SU-DHL-6 (cell line): ENCODE data around the gene TTC39C.

Experiments
- H2AFZ ChIP-seq: fragments of 200-600 bp; sonication (generic); 2 replicates; pipeline ENCODE4 v1.6.1; 2014; ENCODE audit warnings: low read depth, mild to moderate bottlenecking, moderate library complexity, mixed read lengths, antibody characterized with exemption, low read length; ENCODE audit not compliant: severe bottlenecking
- H3F3A ChIP-seq: fragments of 200-600 bp; shearing (Covaris generic); 2 replicates; pipeline ENCODE4 v1.6.0; 2016; ENCODE audit warnings: antibody characterized with exemption, mild to moderate bottlenecking; ENCODE audit not compliant: insufficient read depth
- H3K27ac ChIP-seq: fragments of 200-600 bp; sonication (generic); 2 replicates; pipeline ENCODE4 v1.5.1; 2016; ENCODE audit warnings: low read depth, mild to moderate bottlenecking, low read length, moderate library complexity, mixed read lengths
- H3K27me3 ChIP-seq: fragments of 200-600 bp; sonication (generic), shearing (Covaris generic); 2 replicates; pipeline ENCODE4 v1.6.0; 2014; ENCODE audit warnings: mild to moderate bottlenecking, low read length
- H3K36me3 ChIP-seq: fragments of 200-600 bp; sonication (generic); 2 replicates; pipeline ENCODE4 v1.6.1; 2014; ENCODE audit warnings: mild to moderate bottlenecking, low read length, mixed read lengths
- H3K4me2 ChIP-seq: fragments of 300-600, 200-600 bp; shearing (Covaris generic), sonication (generic); 2 replicates; pipeline ENCODE4 v1.6.0; 2014; ENCODE audit warnings: low read length, low read depth, mild to moderate bottlenecking; ENCODE audit not compliant: poor library complexity, severe bottlenecking
- H3K4me3 ChIP-seq: fragments of 200-600 bp; sonication (generic); 2 replicates; pipeline ENCODE4 v1.5.1; 2014; ENCODE audit warnings: antibody characterized with exemption, low read length, mild to moderate bottlenecking, mixed read lengths; ENCODE audit not compliant: insufficient read depth, poor library complexity, severe bottlenecking
- H3K79me2 ChIP-seq: fragments of 200-600 bp; sonication (generic); 2 replicates; pipeline ENCODE4 v1.6.1; 2014; ENCODE audit warnings: mild to moderate bottlenecking, low read length, moderate library complexity; ENCODE audit not compliant: insufficient read depth
- H3K9ac ChIP-seq: fragments of 200-600 bp; sonication (generic); 2 replicates; pipeline ENCODE4 v1.7.0; 2014; ENCODE audit warnings: mild to moderate bottlenecking, low read length
- H3K9me2 ChIP-seq: fragments of 200-600 bp; sonication (generic); replicated peaks from 2 replicates; pipeline ENCODE4 v1.6.1; 2014; ENCODE audit warnings: low read length; ENCODE audit not compliant: insufficient read depth
- H3K9me3 ChIP-seq: fragments of 200-600 bp; sonication (generic); 2 replicates; pipeline ENCODE4 v1.6.1; 2014; ENCODE audit warnings: low read length, mixed read lengths; ENCODE audit not compliant: insufficient read depth
- H4K20me1 ChIP-seq: fragments of 200-600 bp; sonication (generic); 2 replicates; pipeline ENCODE4 v1.6.1; 2014; ENCODE audit warnings: low read depth, mild to moderate bottlenecking, antibody characterized with exemption, low read length, moderate library complexity, mixed read lengths
- CTCF ChIP-seq: fragments of 200-600 bp; sonication (generic); IDR thresholded peaks from one replicate; pipeline ENCODE4 v1.5.1; 2017; ENCODE audit warnings: antibody characterized with exemption, mild to moderate bottlenecking, low read length, moderate library complexity; ENCODE audit not compliant: insufficient read depth, poor library complexity, severe bottlenecking
- EZH2phosphoT487 ChIP-seq: fragments of 200-600 bp; sonication (generic), shearing (Covaris generic); conservative IDR thresholded peaks from 2 replicates; pipeline ENCODE4 v1.6.1; 2018; ENCODE audit warnings: mild to moderate bottlenecking, antibody characterized with exemption, low read length, moderate library complexity, mixed read lengths

Gene TTC39C

GRCh38 chr18:24049142-24049541 is 34.6 kb downstream of the TTC39C start:
- H3F3A ChIP-seq, result no peaks in the 10 kb centered on the region
- peaks cover 7% of the 10 kb centered on the region; the same call in 1 of the 2 replicates for H4K20me1 ChIP-seq
- H3K27me3 ChIP-seq, result no peaks in the 10 kb centered on the region
- no peak overlapping the region for H3K4me2 ChIP-seq
- H3K27ac ChIP-seq, result no peak overlapping the region
- no peak overlapping the region for H3K4me3 ChIP-seq
- no peaks in the 10 kb centered on the region for H3K36me3 ChIP-seq
- H2AFZ ChIP-seq, result no peak overlapping the region
- no peak overlapping the region for H3K9ac ChIP-seq
- H3K9me2 ChIP-seq, result no peaks in the 10 kb centered on the region
- no peaks in the 10 kb centered on the region for H3K79me2 ChIP-seq
- H3K9me3 ChIP-seq, result no peaks in the 10 kb centered on the region
- no peak for TF ChIP-seq CTCF
- no peak for TF ChIP-seq EZH2phosphoT487

DNA sequence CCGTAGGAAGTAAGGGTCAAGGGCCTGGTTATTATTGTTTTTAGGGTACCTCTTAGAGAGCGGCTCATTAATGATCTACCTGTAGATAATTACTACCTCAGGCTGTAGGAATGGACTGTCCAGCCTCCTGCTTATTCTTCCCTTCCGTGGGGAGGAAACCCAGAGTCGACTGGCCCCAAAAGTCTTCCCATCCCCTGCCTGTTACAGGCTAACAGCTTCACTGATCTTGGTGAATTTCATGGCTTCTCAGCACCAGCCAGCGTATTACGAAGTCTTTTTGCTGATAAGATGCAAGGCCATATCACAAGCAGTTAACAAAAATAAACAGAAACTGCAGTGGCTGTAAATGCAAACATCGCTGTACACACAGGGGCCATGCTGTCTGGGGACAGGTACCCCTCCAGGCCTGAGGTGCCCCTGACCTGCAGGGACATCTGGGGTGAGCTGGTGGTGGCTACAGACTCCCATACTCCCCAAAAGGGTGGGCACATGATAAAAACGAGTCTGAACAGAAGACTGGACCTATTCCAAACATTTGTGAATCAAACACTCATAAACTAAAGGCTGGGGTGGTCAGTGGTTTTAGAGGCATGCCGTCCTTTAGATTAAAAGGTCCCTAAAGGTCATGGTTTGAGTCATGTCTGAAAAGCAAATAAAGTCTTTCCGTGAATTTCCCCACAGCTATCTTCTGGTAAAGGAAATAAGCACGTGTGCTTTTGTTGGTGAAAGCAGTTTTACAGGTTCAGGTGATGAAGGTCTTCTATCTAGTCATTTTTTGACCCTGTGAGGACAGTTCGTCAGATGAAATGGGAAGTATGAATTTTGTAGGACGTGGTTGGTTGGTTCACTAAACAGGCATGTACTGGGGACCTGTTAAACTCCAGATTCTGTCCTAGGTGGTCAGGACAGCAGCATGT is 36.7 kb downstream of the TTC39C start:
- H3K27ac ChIP-seq, result no peak overlapping the region
- no peak for TF ChIP-seq CTCF
- no peak for TF ChIP-seq EZH2phosphoT487
- no peaks in the 10 kb centered on the region for H3K9me3 ChIP-seq
- no peak overlapping the region for H3K4me3 ChIP-seq
- peaks cover 11% of the 10 kb centered on the region; the same call in 1 of the 2 replicates for H4K20me1 ChIP-seq
- no peaks in the 10 kb centered on the region for H3F3A ChIP-seq
- no peaks in the 10 kb centered on the region for H3K36me3 ChIP-seq
- H3K9me2 ChIP-seq, result no peaks in the 10 kb centered on the region
- no peak overlapping the region for H3K4me2 ChIP-seq
- H2AFZ ChIP-seq, result no peak overlapping the region
- no peaks in the 10 kb centered on the region for H3K27me3 ChIP-seq
- H3K9ac ChIP-seq, result no peak overlapping the region
- H3K79me2 ChIP-seq, result no peaks in the 10 kb centered on the region

DNA sequence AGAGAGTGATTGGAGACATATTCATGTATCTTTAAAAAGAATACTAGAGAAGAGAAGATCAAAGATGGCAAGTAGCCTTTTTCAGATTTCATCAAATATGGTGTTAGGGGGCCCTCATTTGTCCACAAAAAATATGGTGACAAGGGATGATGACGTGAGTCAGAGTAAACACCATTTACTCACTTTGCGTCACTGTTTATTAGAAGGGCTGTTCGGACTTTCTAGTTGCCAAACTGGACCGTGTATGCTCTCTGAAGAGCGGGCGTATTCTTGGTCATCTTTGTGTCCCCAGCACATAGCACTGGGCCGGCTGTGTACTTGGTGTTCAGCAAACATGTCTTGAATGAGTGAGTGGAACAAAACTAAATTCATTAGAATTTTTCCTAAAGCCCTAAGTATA is 37.5 kb downstream of the TTC39C start:
- Histone ChIP-seq H3K9ac (no peak overlapping the region), H3K27me3 (no peaks in the 10 kb centered on the region), H3K9me3 (no peaks in the 10 kb centered on the region), H2AFZ (no peak overlapping the region), H3K27ac (no peak overlapping the region), H3K79me2 (no peaks in the 10 kb centered on the region), H3K4me3 (no peak overlapping the region), H3K36me3 (no peaks in the 10 kb centered on the region), H3F3A (no peaks in the 10 kb centered on the region), H3K9me2 (no peaks in the 10 kb centered on the region), H3K4me2 (no peak overlapping the region), H4K20me1 (peaks cover 11% of the 10 kb centered on the region; the same call in 1 of the 2 replicates)
- TF ChIP-seq CTCF (no peak), EZH2phosphoT487 (no peak)
